Adipocyte (in vitro differentiated cells): Measurements from ENCODE around the gene CACNB2.
A peak's percentile ranks its signal among the peaks of the same experiment; 100 is the strongest.

ENCODE experiments used
- DNase-seq: peaks from one replicate; pipeline ENCODE4 v3.0.0-alpha.2; 2015; ENCODE audit warnings: low read depth
- H3K27me3 ChIP-seq: replicated peaks from 2 replicates; pipeline ENCODE4 v1.7.0; 2013; ENCODE audit warnings: mild to moderate bottlenecking, low read length, moderate library complexity; ENCODE audit not compliant: control insufficient read depth, insufficient read depth
- H3K36me3 ChIP-seq: 2 replicates; pipeline ENCODE4 v1.7.0; 2013; ENCODE audit warnings: low read length, mild to moderate bottlenecking, moderate library complexity; ENCODE audit not compliant: control insufficient read depth, insufficient read depth, severe bottlenecking
- H3K4me1 ChIP-seq: 2 replicates; pipeline ENCODE4 v1.7.0; 2013; ENCODE audit warnings: mild to moderate bottlenecking, low read length, moderate library complexity; ENCODE audit not compliant: control insufficient read depth, insufficient read depth
- H3K4me3 ChIP-seq: 2 replicates; pipeline ENCODE4 v1.7.0; 2013; ENCODE audit warnings: mild to moderate bottlenecking, low read length, moderate library complexity
- H3K9ac ChIP-seq: 2 replicates; pipeline ENCODE4 v1.7.0; 2013; ENCODE audit warnings: mild to moderate bottlenecking, low read length, moderate library complexity
- H3K9me3 ChIP-seq: 2 replicates; pipeline ENCODE4 v1.7.0; 2013; ENCODE audit warnings: mild to moderate bottlenecking, low read length, moderate library complexity; ENCODE audit not compliant: control insufficient read depth

The CACNB2 gene

DNA sequence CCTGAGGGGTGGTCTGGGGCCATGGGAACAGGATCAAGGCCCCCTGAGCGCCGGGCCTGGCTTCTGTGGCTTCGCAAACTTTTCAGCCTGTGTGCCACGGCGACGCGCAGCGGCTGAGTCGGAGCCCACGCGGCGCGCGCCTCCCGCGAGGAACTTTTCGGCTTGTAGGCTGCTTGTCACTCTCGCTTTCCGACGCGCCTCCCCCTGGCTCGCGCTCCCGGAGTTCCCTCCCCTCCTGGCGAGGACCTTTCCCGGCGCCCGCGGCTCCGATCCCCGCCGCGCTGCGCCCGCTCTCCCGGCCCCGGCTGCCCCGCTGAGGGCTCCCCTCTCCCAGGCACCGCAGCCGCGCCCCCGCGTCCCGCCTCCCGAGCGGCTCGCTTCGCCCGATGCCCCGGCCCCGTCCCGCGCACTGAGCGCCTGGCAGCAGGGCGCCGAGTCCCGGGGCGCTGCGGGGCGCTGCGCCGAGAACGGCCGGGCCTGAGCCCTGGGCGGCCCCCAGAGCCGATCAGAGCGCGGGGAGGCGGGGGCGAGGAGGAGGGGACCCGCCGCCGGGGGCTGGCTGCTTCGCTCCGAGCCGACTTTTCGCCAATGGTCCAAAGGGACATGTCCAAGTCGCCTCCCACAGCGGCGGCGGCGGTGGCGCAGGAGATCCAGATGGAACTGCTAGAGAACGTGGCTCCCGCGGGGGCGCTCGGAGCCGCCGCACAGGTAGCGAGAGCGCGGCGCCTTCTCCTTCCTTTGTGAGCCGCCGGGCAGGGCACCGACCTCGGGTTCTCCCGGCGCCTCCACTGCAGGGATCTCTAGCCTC, at the start of gene CACNB2:
TSS of gene CACNB2 (plus strand) at position 276 of the 808 bp plus-strand sequence.
- no peaks in the 10 kb centered on the region for H3K9me3 ChIP-seq
- peak within 1 kb of the TSS; percentile 87 for H3K9ac ChIP-seq
- H3K36me3 ChIP-seq = no peaks in the 10 kb centered on the region
- H3K27me3 ChIP-seq = no peaks in the 10 kb centered on the region
- peak; percentile 87 for DNase-seq
- H3K4me3 ChIP-seq = peak within 1 kb of the TSS; percentile 88
- H3K4me1 ChIP-seq = peaks cover 13% of the 10 kb centered on the region

DNA sequence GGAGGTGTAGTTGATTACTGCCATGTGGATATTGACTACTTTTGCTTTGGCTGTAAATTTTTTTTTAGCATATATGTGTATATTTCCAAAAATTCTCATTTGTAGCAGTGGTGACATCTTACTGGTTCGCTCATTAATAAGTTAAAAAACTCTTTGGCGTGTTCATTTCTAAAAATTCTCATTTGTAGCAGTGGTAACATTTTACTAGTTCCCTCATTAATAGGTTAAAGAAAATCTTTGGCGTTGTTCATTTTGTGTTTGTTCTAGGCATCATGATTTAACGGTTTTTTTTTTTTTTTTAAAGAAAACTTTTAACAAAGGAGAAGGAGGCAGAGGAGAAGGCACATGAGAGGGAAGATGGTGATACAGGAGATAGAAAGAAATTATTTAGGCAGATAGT, 45.9 kb upstream of the CACNB2 start:
- Histone ChIP-seq H3K4me3 (no peak overlapping the region), H3K4me1 (no peaks in the 10 kb centered on the region), H3K36me3 (no peaks in the 10 kb centered on the region), H3K9me3 (no peaks in the 10 kb centered on the region), H3K27me3 (peaks cover 10% of the 10 kb centered on the region), H3K9ac (no peak overlapping the region)
- DNase-seq = no peak

DNA sequence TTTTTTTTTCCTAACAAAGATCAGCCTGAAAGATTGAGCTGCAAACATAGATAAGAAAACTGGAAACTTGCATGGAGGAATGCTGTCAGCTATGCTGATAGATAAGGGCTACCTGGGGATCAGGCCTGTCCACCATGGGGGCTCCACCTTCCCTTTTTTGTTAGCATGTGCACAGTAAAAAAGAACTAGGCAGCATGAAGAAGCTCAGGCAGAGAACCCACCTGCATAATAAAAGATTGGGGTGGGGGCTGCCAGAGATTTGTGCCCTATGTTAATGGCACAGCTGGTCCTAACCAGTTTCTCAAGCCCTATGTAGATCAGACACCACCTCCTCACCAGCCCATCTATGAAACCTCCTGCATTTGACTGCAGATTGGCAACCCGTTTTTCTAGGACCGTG, 45.4 kb upstream of the CACNB2 start:
- H3K9me3 ChIP-seq = no peaks in the 10 kb centered on the region
- no peak for DNase-seq
- no peaks in the 10 kb centered on the region for H3K36me3 ChIP-seq
- no peak overlapping the region for H3K9ac ChIP-seq
- H3K4me3 ChIP-seq = no peak overlapping the region
- no peaks in the 10 kb centered on the region for H3K4me1 ChIP-seq
- H3K27me3 ChIP-seq = peaks cover 7% of the 10 kb centered on the region

DNA sequence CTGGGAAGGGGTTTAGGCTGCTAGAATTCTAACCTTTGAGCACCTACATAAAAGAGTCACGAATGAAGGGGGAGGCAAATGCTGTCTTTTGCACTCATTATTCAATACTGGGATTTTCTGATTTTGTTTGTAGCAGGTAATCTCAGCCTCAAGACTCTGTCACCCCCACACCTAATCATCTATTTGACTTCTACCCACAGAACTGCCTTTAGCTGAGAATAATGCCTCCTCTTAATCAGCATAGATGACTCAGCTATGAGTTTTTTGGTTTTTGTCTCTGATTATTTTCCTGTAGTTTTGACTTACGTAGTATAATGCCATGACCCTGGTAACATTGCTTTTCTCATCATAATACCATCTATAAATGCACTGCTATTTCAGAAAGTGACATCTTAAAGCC, 42.7 kb upstream of the CACNB2 start:
- no peaks in the 10 kb centered on the region for H3K36me3 ChIP-seq
- no peaks in the 10 kb centered on the region for H3K9me3 ChIP-seq
- no peak overlapping the region for H3K9ac ChIP-seq
- no peak overlapping the region for H3K4me3 ChIP-seq
- no peaks in the 10 kb centered on the region for H3K4me1 ChIP-seq
- H3K27me3 ChIP-seq = no peaks in the 10 kb centered on the region
- DNase-seq = peak; percentile 7

DNA sequence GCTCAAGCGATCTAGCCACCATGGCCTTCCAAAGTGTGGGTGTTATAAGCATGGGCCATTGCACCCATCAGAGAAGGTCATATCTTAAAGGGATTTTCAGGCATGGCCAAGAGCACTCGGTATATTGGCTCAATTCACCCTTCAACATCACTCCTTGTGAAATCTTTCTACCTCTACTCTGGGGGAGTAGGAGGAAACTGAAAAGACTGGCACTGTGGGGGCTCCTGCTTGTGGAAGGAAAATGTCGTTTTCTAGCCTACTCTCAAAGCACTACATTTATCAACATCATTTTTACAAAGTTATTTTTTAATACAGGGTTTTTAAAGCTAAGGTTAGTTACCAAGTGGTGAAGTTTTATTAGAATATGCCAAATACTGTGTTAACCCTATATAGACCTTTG, 42.0 kb upstream of the CACNB2 start:
- Histone ChIP-seq H3K36me3 (no peaks in the 10 kb centered on the region), H3K4me3 (no peak overlapping the region), H3K27me3 (no peaks in the 10 kb centered on the region), H3K9me3 (no peaks in the 10 kb centered on the region), H3K9ac (no peak overlapping the region), H3K4me1 (no peaks in the 10 kb centered on the region)
- no peak for DNase-seq

DNA sequence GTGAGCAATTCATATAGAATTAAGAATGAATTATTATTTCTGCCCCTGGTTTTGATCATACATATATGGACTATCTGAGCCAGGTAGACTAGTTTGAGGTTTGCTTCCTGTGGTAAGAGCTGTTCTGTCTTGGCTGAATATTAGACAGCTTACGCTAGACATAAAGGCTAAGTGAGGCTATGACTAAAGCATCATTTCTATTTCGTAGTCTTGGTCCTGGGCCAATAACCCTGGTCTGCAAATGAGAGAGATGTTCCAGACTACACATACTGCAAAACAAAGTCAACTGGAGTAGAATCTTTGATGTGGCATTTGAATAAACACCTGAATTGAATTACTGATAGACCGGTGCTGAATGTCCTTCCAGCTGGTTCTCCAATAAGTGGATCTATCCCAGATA, 40.8 kb upstream of the CACNB2 start:
- DNase-seq = no peak
- H3K36me3 ChIP-seq = no peaks in the 10 kb centered on the region
- no peaks in the 10 kb centered on the region for H3K9me3 ChIP-seq
- H3K4me3 ChIP-seq = no peak overlapping the region
- no peaks in the 10 kb centered on the region for H3K4me1 ChIP-seq
- no peak overlapping the region for H3K9ac ChIP-seq
- H3K27me3 ChIP-seq = no peaks in the 10 kb centered on the region

DNA sequence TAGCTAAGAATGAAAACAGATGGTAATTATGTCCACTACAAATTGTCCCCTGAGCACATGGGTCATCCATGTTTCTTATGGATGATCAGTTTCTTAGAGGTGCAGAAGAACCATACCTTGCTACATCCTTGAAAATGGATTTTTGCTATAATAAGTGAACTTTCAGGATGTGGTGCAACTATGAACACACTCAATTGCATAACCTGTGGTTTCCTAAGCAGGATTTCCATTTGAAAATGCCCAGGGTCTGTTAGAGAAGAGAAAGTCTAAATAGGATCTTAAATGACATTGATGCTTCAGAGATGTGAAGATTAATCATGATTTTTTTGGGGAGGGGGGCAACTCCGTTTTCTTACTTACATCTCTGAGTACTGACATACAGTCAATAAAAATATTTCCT, 39.6 kb upstream of the CACNB2 start:
- no peaks in the 10 kb centered on the region for H3K4me1 ChIP-seq
- no peak overlapping the region for H3K4me3 ChIP-seq
- H3K36me3 ChIP-seq = no peaks in the 10 kb centered on the region
- H3K27me3 ChIP-seq = no peaks in the 10 kb centered on the region
- DNase-seq = peak; percentile 43
- no peak overlapping the region for H3K9ac ChIP-seq
- no peaks in the 10 kb centered on the region for H3K9me3 ChIP-seq

DNA sequence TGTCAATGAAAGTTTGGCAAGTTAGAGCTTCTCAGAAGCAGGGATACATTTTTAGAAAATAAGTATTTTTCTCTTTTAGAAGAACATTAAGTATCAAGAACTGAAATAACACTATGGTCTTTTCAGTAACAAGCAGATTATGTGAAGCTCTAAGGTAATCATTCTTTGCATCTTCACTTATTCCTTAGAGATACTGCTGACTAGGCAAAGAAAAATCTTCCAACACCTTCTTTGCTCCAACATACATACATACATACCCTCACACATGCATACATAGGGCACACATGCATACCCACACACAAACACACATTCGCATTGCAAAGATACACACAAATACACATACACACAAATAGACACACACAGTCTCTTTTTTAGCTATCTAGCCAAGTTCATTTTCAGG, 37.8 kb upstream of the CACNB2 start:
- no peak for DNase-seq
- Histone ChIP-seq H3K27me3 (no peaks in the 10 kb centered on the region), H3K4me1 (no peaks in the 10 kb centered on the region), H3K36me3 (no peaks in the 10 kb centered on the region), H3K9ac (no peak overlapping the region), H3K9me3 (no peaks in the 10 kb centered on the region), H3K4me3 (no peak overlapping the region)

DNA sequence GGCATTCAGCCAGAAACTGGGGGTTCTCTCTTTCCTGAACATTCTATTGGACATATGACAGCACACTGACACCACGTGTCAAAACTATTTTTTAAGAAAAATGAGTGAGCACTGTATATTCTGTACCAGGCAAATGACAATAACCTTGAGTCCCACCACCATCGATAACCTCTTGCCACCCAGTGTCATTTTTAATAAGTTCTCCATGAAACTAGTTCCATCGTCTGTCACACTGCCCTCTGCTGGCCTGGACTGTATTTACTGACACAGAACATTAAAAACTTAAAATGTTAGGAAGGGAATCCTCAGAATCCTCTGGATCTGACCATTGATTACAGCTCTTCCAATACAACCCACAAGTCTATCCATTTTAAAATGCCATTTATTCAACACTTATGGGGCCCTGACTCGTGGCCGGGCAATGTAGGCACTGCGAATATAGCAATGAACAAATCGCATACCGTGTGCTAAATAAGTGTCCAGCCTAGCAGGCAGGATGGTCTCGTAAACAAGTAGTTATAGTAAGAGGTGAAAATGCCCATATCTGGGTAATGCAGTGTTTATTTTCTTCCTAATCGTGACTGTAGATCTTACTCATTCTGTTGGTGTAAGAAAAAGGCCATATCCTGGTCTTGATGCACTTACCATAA, 35.9 kb upstream of the CACNB2 start:
- H3K36me3 ChIP-seq = no peaks in the 10 kb centered on the region
- DNase-seq = peak; percentile 75
- H3K4me3 ChIP-seq = no peak overlapping the region
- no peaks in the 10 kb centered on the region for H3K4me1 ChIP-seq
- no peaks in the 10 kb centered on the region for H3K9me3 ChIP-seq
- H3K27me3 ChIP-seq = no peaks in the 10 kb centered on the region
- no peak overlapping the region for H3K9ac ChIP-seq

DNA sequence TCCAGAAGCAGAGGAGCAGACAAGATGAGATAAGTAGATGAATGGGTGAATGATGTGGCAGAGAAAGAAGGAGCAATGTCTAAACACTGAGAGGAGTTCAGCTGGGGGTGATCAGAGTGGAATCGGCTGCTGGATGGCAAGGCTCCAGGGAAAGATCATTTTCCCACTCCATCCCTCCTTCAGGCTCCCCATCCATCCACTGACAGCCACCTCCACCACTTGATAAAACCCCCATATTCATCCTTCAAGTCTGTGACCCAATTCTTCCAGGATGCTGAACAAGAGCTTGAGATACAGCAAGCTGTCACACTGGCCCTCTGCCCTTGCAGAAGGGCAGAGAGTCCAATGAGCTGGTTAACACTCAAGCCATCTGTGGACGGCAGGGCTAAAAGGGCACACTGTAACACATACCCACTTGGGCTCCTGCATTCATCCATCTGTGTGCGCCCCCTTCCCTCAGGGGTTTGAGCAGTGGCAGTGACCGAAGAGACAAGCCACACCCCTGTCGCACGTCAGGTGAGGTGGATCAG, 30.8 kb upstream of the CACNB2 start:
- Histone ChIP-seq H3K4me1 (no peaks in the 10 kb centered on the region), H3K9me3 (no peaks in the 10 kb centered on the region), H3K4me3 (no peak overlapping the region), H3K36me3 (no peaks in the 10 kb centered on the region), H3K9ac (no peak overlapping the region), H3K27me3 (peaks cover 10% of the 10 kb centered on the region)
- no peak for DNase-seq

DNA sequence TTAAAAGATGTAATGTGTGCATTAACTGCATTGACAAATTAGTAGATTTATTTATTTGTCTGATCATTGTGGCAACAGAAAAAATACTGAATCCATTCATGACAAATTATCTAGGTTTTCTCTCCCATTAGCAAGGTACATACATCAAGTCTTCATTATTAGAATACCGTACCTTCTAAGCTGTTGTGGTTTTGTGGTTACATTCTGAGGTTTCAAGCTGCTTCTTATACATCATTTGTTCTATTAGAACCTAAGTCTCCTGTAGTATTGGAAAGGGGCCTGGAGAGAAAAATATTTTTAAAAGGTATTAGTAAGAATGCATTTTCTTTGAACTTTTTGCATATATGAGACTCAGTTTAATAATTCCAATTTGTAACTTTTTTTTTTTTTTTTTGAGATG, 26.3 kb upstream of the CACNB2 start:
- H3K36me3 ChIP-seq = no peaks in the 10 kb centered on the region
- no peaks in the 10 kb centered on the region for H3K4me1 ChIP-seq
- H3K4me3 ChIP-seq = no peak overlapping the region
- DNase-seq = no peak
- no peaks in the 10 kb centered on the region for H3K9me3 ChIP-seq
- H3K27me3 ChIP-seq = peaks cover 10% of the 10 kb centered on the region
- H3K9ac ChIP-seq = no peak overlapping the region
